ENCODE results near the gene JPH3. TPM values are rescaled to one million over a fixed set of nuclear protein-coding genes. Genes with fewer than 3 reads are reported as not detected.

JPH3 gene
- polyA plus RNA-seq, 1 experiment = 0.02 TPM

GRCh38 chr16:87637357-87637756 lies 35.0 kb downstream of the JPH3 start:
- ChIA-PET POLR2A (no interaction called here), CTCF (interaction anchor here (1.3 to 5.0 kb wide), 7 partner anchors 9 to 273 kb away, joined by 4 to 75 read pairs (median 10); no protein-coding TSS in a partner anchor)
- Histone ChIP-seq H3K4me3 (ENCODE audit: low read depth, low read length) (no peak overlapping the region), H3K27me3 (ENCODE audit: control insufficient read depth, insufficient read depth, low read length) (peaks cover 48% of the 10 kb centered on the region), H3K27ac (ENCODE audit: low read depth, low read length) (no peak overlapping the region), H3K9me3 (ENCODE audit: control insufficient read depth, insufficient read depth, low read length) (no peaks in the 10 kb centered on the region)
- TF ChIP-seq CTCF (IDR thresholded peaks at IDR 0.05; ENCODE audit: low read depth, low read length) = no peak
- DNase-seq (ENCODE audit: low read depth, low spot score) = no peak

- no peak for TF ChIP-seq CTCF (IDR thresholded peaks at IDR 0.05; ENCODE audit: low read depth, low read length)
- ChIA-PET POLR2A (no interaction called here), CTCF (no interaction called here)
- no peak for DNase-seq (ENCODE audit: low read depth, low spot score)
- H3K4me3 ChIP-seq (ENCODE audit: low read depth, low read length) = no peak overlapping the region
- no peak overlapping the region for H3K27ac ChIP-seq (ENCODE audit: low read depth, low read length)
- no peaks in the 10 kb centered on the region for H3K9me3 ChIP-seq (ENCODE audit: control insufficient read depth, insufficient read depth, low read length)
- H3K27me3 ChIP-seq (ENCODE audit: control insufficient read depth, insufficient read depth, low read length) = peaks cover 45% of the 10 kb centered on the region
Measured at GRCh38 chr16:87638736-87639135, 36.4 kb downstream of the JPH3 start.

GRCh38 chr16:87641721-87642120 lies 39.4 kb downstream of the JPH3 start:
- ChIA-PET POLR2A (no interaction called here), CTCF (no interaction called here)
- DNase-seq (ENCODE audit: low read depth, low spot score) = no peak
- Histone ChIP-seq H3K27me3 (ENCODE audit: control insufficient read depth, insufficient read depth, low read length) (peaks cover 33% of the 10 kb centered on the region), H3K27ac (ENCODE audit: low read depth, low read length) (no peak overlapping the region), H3K4me3 (ENCODE audit: low read depth, low read length) (no peak overlapping the region), H3K9me3 (ENCODE audit: control insufficient read depth, insufficient read depth, low read length) (peaks cover 10% of the 10 kb centered on the region; the same call in 1 of the 2 replicates)
- no peak for TF ChIP-seq CTCF (IDR thresholded peaks at IDR 0.05; ENCODE audit: low read depth, low read length)

GRCh38 chr16:87642491-87642890 lies 40.2 kb downstream of the JPH3 start:
- ChIA-PET CTCF (no interaction called here), POLR2A (no interaction called here)
- Histone ChIP-seq H3K4me3 (ENCODE audit: low read depth, low read length) (no peak overlapping the region), H3K27ac (ENCODE audit: low read depth, low read length) (no peak overlapping the region), H3K9me3 (ENCODE audit: control insufficient read depth, insufficient read depth, low read length) (peaks cover 10% of the 10 kb centered on the region; the same call in 1 of the 2 replicates), H3K27me3 (ENCODE audit: control insufficient read depth, insufficient read depth, low read length) (peaks cover 39% of the 10 kb centered on the region)
- TF ChIP-seq CTCF (IDR thresholded peaks at IDR 0.05; ENCODE audit: low read depth, low read length) = no peak
- no peak for DNase-seq (ENCODE audit: low read depth, low spot score)

- H3K4me3 ChIP-seq (ENCODE audit: low read depth, low read length) = no peak overlapping the region
- TF ChIP-seq CTCF (IDR thresholded peaks at IDR 0.05; ENCODE audit: low read depth, low read length) = no peak
- H3K27me3 ChIP-seq (ENCODE audit: control insufficient read depth, insufficient read depth, low read length) = peaks cover 47% of the 10 kb centered on the region
- no peak overlapping the region for H3K27ac ChIP-seq (ENCODE audit: low read depth, low read length)
- ChIA-PET POLR2A (no interaction called here), CTCF (interaction anchor here (0.7 kb wide), 1 partner anchor 10 kb away, joined by 3 read pairs; no protein-coding TSS in a partner anchor)
- no peak for DNase-seq (ENCODE audit: low read depth, low spot score)
- peaks cover 10% of the 10 kb centered on the region; the same call in 1 of the 2 replicates for H3K9me3 ChIP-seq (ENCODE audit: control insufficient read depth, insufficient read depth, low read length)
Measured at GRCh38 chr16:87644186-87644585, 41.9 kb downstream of the JPH3 start.
